DND-41 (cell line): ENCODE data around the gene ATIC.

ENCODE experiments used
- ATAC-seq: fragments of 200-7000 bp; cut with Tn5 transposase; 3 replicates; pipeline ENCODE4 v1.9.1; 2021; ENCODE audit warnings: low read depth; ENCODE audit not compliant: insufficient read depth
- DNase-seq: peaks from one replicate; pipeline ENCODE4 v3.0.0-alpha.2; 2020
- H2AFZ ChIP-seq: 2 replicates; pipeline ENCODE4 v1.6.0; 2012; ENCODE audit warnings: low read depth, low read length
- H3K27ac ChIP-seq: 2 replicates; pipeline ENCODE4 v1.5.1; 2012; ENCODE audit warnings: low read length, inconsistent platforms
- H3K27me3 ChIP-seq: fragments of 200-600 bp; sonication (generic); 2 replicates; pipeline ENCODE4 v1.6.0; 2012; ENCODE audit warnings: low read length, mild to moderate bottlenecking, inconsistent platforms; ENCODE audit not compliant: insufficient read depth, poor library complexity
- H3K36me3 ChIP-seq: 2 replicates; pipeline ENCODE4 v1.5.1; 2012; ENCODE audit warnings: low read length, inconsistent platforms; ENCODE audit not compliant: insufficient read depth
- H3K4me1 ChIP-seq: 2 replicates; pipeline ENCODE4 v1.5.1; 2012; ENCODE audit warnings: mild to moderate bottlenecking, low read length; ENCODE audit not compliant: insufficient read depth
- H3K4me2 ChIP-seq: 2 replicates; pipeline ENCODE4 v1.6.0; 2012; ENCODE audit warnings: mild to moderate bottlenecking, moderate library complexity, low read length, inconsistent platforms; ENCODE audit not compliant: insufficient read depth
- H3K4me3 ChIP-seq, 2 experiments: fragments of 200-600 bp in 1 of 2; shearing (Covaris generic) in 1 of 2; 2 replicates each; pipeline ENCODE4 v1.5.1; 2012 to 2016; ENCODE audit warnings: inconsistent platforms in 2 of 2, low read length in 2 of 2, mild to moderate bottlenecking in 2 of 2, low read depth in 1 of 2, moderate library complexity in 1 of 2
- H3K79me2 ChIP-seq: 2 replicates; pipeline ENCODE4 v1.6.0; 2012; ENCODE audit warnings: low read length, inconsistent platforms; ENCODE audit not compliant: insufficient read depth
- H3K9ac ChIP-seq: 2 replicates; pipeline ENCODE4 v1.6.0; 2012; ENCODE audit warnings: low read depth, mild to moderate bottlenecking, inconsistent platforms, low read length, moderate library complexity
- H3K9me3 ChIP-seq: 2 replicates; pipeline ENCODE4 v1.5.1; 2012; ENCODE audit warnings: low read length, moderate library complexity, mild to moderate bottlenecking, inconsistent platforms; ENCODE audit not compliant: insufficient read depth, severe bottlenecking
- H4K20me1 ChIP-seq: 2 replicates; pipeline ENCODE4 v1.6.0; 2012; ENCODE audit warnings: low read length; ENCODE audit not compliant: insufficient read depth
- EZH2 ChIP-seq: IDR thresholded peaks from 3 replicates; pipeline ENCODE4 v1.6.1; 2012; ENCODE audit warnings: borderline replicate concordance, low read depth, mild to moderate bottlenecking, moderate library complexity, low read length, inconsistent platforms; ENCODE audit not compliant: severe bottlenecking
- TF ChIP-seq, protein P1 (sequence below): IDR thresholded peaks from 2 replicates; pipeline ENCODE4 v1.5.1; 2012; ENCODE audit warnings: borderline replicate concordance, low read length, moderate library complexity, mild to moderate bottlenecking; ENCODE audit not compliant: poor library complexity, severe bottlenecking; ENCODE audit errors: extremely low read depth

The ATIC gene

DNA sequence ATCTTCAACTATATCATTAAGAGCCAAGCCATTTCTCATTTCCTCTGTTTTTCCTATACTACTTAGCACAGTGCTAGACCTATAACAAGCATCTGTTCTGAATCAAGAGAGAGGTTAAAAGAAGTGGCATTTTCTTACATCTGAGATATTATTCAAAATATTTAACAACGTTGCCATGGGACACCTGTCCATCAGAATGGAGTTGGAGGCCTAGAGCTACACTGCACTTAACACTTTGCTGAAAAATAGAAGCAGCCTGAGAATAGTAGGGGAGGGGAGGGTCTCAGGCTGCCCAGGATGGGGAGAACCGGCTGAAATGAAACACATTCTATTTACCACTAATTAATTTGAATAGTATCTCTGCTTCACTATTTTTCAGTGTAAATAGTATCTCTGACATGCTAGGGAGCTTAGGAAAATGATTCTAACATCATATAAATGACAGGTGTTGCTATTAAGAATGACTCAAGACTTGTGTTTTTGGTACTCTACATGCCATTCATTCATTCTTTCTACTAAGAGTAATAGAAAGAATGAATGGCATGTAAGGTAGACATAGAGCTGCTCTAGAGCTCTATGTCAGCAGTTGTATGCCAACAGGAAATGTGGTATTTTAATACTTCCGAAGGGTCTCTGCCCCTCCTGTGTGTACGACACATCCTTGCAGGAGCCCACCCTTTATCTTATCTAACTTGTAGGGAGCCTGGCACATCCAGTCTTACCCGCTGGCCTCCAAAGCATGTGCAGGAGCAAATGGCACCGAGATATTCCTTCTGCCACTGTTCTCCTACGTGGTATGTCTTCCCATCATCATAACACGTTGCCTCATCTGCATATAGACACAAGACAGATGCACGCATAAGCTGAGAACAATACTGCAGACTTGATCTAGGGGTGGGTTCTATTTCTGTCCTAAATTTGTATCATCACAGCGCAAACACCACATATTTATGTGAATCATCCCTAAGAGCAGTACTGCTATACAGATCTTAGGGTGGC lies 52.6 kb downstream of the ATIC start:
- H3K27me3 ChIP-seq = no peaks in the 10 kb centered on the region
- no peak overlapping the region for H3K9ac ChIP-seq
- H3K79me2 ChIP-seq = no peaks in the 10 kb centered on the region
- no peak overlapping the region for H2AFZ ChIP-seq
- no peak overlapping the region for H3K4me2 ChIP-seq
- H3K27ac ChIP-seq = no peak overlapping the region
- H4K20me1 ChIP-seq = no peaks in the 10 kb centered on the region
- ATAC-seq (no peak), DNase-seq (no peak)
- no peak for TF ChIP-seq EZH2
- TF ChIP-seq, protein P1, sequence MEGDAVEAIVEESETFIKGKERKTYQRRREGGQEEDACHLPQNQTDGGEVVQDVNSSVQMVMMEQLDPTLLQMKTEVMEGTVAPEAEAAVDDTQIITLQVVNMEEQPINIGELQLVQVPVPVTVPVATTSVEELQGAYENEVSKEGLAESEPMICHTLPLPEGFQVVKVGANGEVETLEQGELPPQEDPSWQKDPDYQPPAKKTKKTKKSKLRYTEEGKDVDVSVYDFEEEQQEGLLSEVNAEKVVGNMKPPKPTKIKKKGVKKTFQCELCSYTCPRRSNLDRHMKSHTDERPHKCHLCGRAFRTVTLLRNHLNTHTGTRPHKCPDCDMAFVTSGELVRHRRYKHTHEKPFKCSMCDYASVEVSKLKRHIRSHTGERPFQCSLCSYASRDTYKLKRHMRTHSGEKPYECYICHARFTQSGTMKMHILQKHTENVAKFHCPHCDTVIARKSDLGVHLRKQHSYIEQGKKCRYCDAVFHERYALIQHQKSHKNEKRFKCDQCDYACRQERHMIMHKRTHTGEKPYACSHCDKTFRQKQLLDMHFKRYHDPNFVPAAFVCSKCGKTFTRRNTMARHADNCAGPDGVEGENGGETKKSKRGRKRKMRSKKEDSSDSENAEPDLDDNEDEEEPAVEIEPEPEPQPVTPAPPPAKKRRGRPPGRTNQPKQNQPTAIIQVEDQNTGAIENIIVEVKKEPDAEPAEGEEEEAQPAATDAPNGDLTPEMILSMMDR = no peak
- H3K9me3 ChIP-seq = no peaks in the 10 kb centered on the region
- H3K4me3 ChIP-seq = no peak overlapping the region
- H3K36me3 ChIP-seq = peaks cover 7% of the 10 kb centered on the region; the same call in 1 of the 2 replicates
- no peaks in the 10 kb centered on the region for H3K4me1 ChIP-seq

DNA sequence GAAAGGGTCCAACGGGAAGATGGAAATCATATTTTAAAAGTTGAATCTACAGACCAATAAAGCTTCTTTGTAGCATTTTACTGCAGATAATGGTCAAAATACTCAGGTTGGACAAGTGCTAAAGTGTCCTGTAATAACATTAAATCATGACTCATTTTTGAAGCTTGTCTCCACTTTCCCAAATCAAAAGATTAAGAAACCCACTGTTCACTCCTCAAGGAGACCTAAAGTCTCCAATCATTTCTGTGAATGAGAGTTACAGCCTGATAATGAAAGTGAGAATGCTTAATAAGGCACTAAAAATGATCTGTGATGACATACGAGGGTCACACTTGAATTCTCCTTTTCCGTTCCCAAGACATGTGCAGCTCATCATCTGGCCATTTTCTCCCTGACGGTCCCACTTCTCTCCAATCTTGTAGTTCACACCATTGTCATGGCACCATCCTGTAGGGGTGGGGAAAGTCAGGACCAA lies 53.4 kb downstream of the ATIC start:
- TF ChIP-seq EZH2 = no peak
- TF ChIP-seq, protein P1 = no peak
- H3K4me1 ChIP-seq = no peaks in the 10 kb centered on the region
- peaks cover 7% of the 10 kb centered on the region; the same call in 1 of the 2 replicates for H3K36me3 ChIP-seq
- H3K27ac ChIP-seq = no peak overlapping the region
- ATAC-seq = no peak
- no peak overlapping the region for H3K9ac ChIP-seq
- no peak overlapping the region for H2AFZ ChIP-seq
- no peak overlapping the region for H3K4me3 ChIP-seq
- DNase-seq = no peak
- no peak overlapping the region for H3K4me2 ChIP-seq
- no peaks in the 10 kb centered on the region for H3K27me3 ChIP-seq
- no peaks in the 10 kb centered on the region for H3K9me3 ChIP-seq
- H3K79me2 ChIP-seq = no peaks in the 10 kb centered on the region
- no peaks in the 10 kb centered on the region for H4K20me1 ChIP-seq

DNA sequence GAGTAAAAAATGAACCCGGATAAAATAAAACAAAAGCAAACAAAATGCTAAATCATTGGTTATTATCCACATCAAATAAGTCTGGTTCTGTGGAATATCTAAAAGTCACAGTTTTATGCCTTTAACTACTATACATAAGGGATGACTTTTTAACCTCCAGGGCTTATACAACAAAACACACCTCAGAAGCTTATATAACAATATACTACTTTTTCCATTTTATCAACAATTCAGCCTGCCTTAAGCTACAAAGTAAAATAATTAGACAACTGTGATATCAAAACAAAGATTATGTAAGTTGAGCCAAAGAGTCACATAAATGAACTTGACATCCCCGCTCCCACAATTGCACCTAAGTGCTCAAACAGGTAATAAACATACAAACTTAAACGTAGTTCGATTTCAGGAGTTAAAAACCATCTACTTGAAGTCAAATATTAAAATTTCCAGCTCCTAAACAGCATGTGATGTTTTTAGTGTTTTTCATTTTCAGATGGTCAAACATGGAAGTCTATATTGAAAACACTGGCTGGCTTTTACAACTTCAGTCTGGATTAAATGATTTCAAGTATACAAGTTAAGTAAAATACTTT lies 54.7 kb downstream of the ATIC start:
- H3K4me3 ChIP-seq = no peak overlapping the region
- no peaks in the 10 kb centered on the region for H3K9me3 ChIP-seq
- H3K27me3 ChIP-seq = no peaks in the 10 kb centered on the region
- H3K4me2 ChIP-seq = no peak overlapping the region
- ATAC-seq = no peak
- H3K36me3 ChIP-seq = peaks cover 7% of the 10 kb centered on the region; the same call in 1 of the 2 replicates
- TF ChIP-seq, protein P1 = no peak
- no peaks in the 10 kb centered on the region for H4K20me1 ChIP-seq
- H2AFZ ChIP-seq = no peak overlapping the region
- no peak overlapping the region for H3K9ac ChIP-seq
- no peak overlapping the region for H3K27ac ChIP-seq
- no peak for DNase-seq
- no peaks in the 10 kb centered on the region for H3K79me2 ChIP-seq
- no peaks in the 10 kb centered on the region for H3K4me1 ChIP-seq
